Mesenchymal stem cell (in vitro differentiated cells and primary cell): Measurements from ENCODE around the gene EFHD2.

Experiments
- DNase-seq: peaks from one replicate; pipeline ENCODE4 v3.0.0-alpha.2; 2013
- H2AFZ ChIP-seq: one replicate; pipeline ENCODE4 v1.6.1; 2013; ENCODE audit warnings: low read depth, mild to moderate bottlenecking, control low read depth, inconsistent platforms, low read length, moderate library complexity
- H2AK5ac ChIP-seq: 2 replicates; pipeline ENCODE4 v1.6.1; 2013; ENCODE audit warnings: low read length, moderate library complexity, mild to moderate bottlenecking, inconsistent platforms; ENCODE audit not compliant: severe bottlenecking
- H2BK120ac ChIP-seq: one replicate; pipeline ENCODE4 v1.6.1; 2013; ENCODE audit warnings: low read depth, mild to moderate bottlenecking, inconsistent platforms, low read length, moderate library complexity
- H2BK12ac ChIP-seq, 2 experiments: one replicate each; pipeline ENCODE4 v1.6.1; 2013; ENCODE audit warnings: inconsistent platforms in 2 of 2, low read length in 2 of 2, mild to moderate bottlenecking in 2 of 2, moderate library complexity in 2 of 2, control low read depth in 1 of 2
- H2BK15ac ChIP-seq: one replicate; pipeline ENCODE4 v1.6.1; 2013; ENCODE audit warnings: mild to moderate bottlenecking, low read depth, inconsistent platforms; ENCODE audit not compliant: poor library complexity, severe bottlenecking
- H2BK5ac ChIP-seq: 2 replicates; pipeline ENCODE4 v1.6.1; 2013; ENCODE audit warnings: low read depth, mild to moderate bottlenecking, low read length, control low read depth, inconsistent platforms; ENCODE audit not compliant: poor library complexity, severe bottlenecking
- H3K14ac ChIP-seq, 2 experiments: one replicate each; pipeline ENCODE4 v1.6.1; 2013; ENCODE audit warnings: inconsistent platforms in 2 of 2, low read length in 2 of 2, control low read depth in 1 of 2, mild to moderate bottlenecking in 1 of 2, moderate library complexity in 1 of 2
- H3K18ac ChIP-seq, 2 experiments: one replicate each; pipeline ENCODE4 v1.6.1; 2013; ENCODE audit warnings: inconsistent platforms in 2 of 2, low read length in 2 of 2, control low read depth in 1 of 2, low read depth in 1 of 2, mild to moderate bottlenecking in 1 of 2
- H3K23ac ChIP-seq, 2 experiments: one replicate each; pipeline ENCODE4 v1.6.1; 2013; ENCODE audit warnings: inconsistent platforms in 2 of 2, low read length in 2 of 2, mild to moderate bottlenecking in 2 of 2, moderate library complexity in 2 of 2, control low read depth in 1 of 2
- H3K27ac ChIP-seq: 2 replicates; pipeline ENCODE4 v1.5.1; 2013; ENCODE audit warnings: mild to moderate bottlenecking, moderate library complexity, low read length, control low read depth, inconsistent platforms; ENCODE audit not compliant: poor library complexity, severe bottlenecking
- H3K27me3 ChIP-seq, 2 experiments: 2 replicates each; pipeline versions ENCODE4 v1.6.1 to v1.7.0; 2013; ENCODE audit warnings: low read length in 2 of 2, mild to moderate bottlenecking in 2 of 2, moderate library complexity in 2 of 2, control low read depth in 1 of 2, inconsistent platforms in 1 of 2; ENCODE audit not compliant: control insufficient read depth in 1 of 2, insufficient read depth in 1 of 2
- H3K36me3 ChIP-seq, 2 experiments: 2 replicates each; pipeline versions ENCODE4 v1.6.1 to v1.7.0; 2013; ENCODE audit warnings: low read length in 2 of 2, control low read depth in 1 of 2, inconsistent platforms in 1 of 2, low read depth in 1 of 2, mild to moderate bottlenecking in 1 of 2; ENCODE audit not compliant: insufficient read depth in 2 of 2, control insufficient read depth in 1 of 2
- H3K4ac ChIP-seq, 2 experiments: one replicate each; pipeline ENCODE4 v1.6.1; 2013; ENCODE audit warnings: inconsistent platforms in 2 of 2, low read length in 2 of 2, mild to moderate bottlenecking in 2 of 2, moderate library complexity in 2 of 2, control low read depth in 1 of 2, low read depth in 1 of 2
- H3K4me1 ChIP-seq: 2 replicates; pipeline ENCODE4 v1.6.1; 2013; ENCODE audit warnings: low read depth, low read length, control low read depth; ENCODE audit not compliant: control insufficient read depth, insufficient read depth
- H3K4me2 ChIP-seq: 2 replicates; pipeline ENCODE4 v1.6.1; 2013; ENCODE audit warnings: low read length, mild to moderate bottlenecking, inconsistent platforms; ENCODE audit not compliant: poor library complexity, severe bottlenecking
- H3K4me3 ChIP-seq, 2 experiments: 2 replicates each; pipeline versions ENCODE4 v1.5.1 to v1.7.0; 2013; ENCODE audit warnings: low read length in 2 of 2, mild to moderate bottlenecking in 2 of 2, control low read depth in 1 of 2, low read depth in 1 of 2; ENCODE audit not compliant: insufficient read depth in 1 of 2
- H3K79me1 ChIP-seq: replicated peaks from 2 replicates; pipeline ENCODE4 v1.6.1; 2013; ENCODE audit warnings: mild to moderate bottlenecking, control low read depth, low read length, inconsistent platforms; ENCODE audit not compliant: poor library complexity, severe bottlenecking
- H3K9ac ChIP-seq: 2 replicates; pipeline ENCODE4 v1.7.0; 2013; ENCODE audit warnings: mild to moderate bottlenecking, low read length, moderate library complexity
- H3K9me3 ChIP-seq: 2 replicates; pipeline ENCODE4 v1.7.0; 2013; ENCODE audit warnings: mild to moderate bottlenecking, low read length; ENCODE audit not compliant: control insufficient read depth
- H4K8ac ChIP-seq: one replicate; pipeline ENCODE4 v1.6.1; 2013; ENCODE audit warnings: inconsistent platforms, mild to moderate bottlenecking, low read length, moderate library complexity
- H4K91ac ChIP-seq: one replicate; pipeline ENCODE4 v1.6.1; 2013; ENCODE audit warnings: mild to moderate bottlenecking, low read length, inconsistent platforms
- WGBS: methylation state at CpG from one replicate; pipeline ENCODE4 v1.1.7; 2013; ENCODE audit warnings: mixed read lengths; 5-methylcytosine and 5-hydroxymethylcytosine counted together

Gene EFHD2

DNA sequence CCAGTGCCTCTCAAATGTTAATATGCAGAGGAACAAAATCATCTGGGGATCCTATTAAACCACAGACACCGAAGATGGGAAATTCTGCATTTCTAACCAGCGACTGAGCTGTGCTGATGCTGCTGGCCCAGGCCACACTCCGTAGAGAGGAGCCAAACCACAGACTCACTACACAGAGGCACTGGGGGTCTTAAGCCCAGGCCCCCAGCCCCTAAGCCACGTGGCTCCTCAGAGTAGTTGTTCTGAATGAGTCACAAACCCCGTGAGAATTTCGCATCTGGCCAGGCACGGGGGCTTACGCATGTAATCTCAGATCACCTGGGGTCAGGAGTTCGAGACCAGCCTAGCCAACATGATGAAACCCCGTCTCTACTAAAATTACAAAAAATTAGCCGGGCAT is 44.0 kb downstream of the EFHD2 start:
- Histone ChIP-seq H3K4me1 (peaks cover 5% of the 10 kb centered on the region), H3K4me2 (no peak overlapping the region), H3K36me3 (no peaks in the 10 kb centered on the region), H3K79me1 (no peaks in the 10 kb centered on the region), H2AFZ (no peak overlapping the region), H3K27ac (no peak overlapping the region), H2BK15ac (no peak overlapping the region), H3K14ac (no peak overlapping the region), H2AK5ac (no peak overlapping the region), H2BK120ac (no peak overlapping the region), H4K91ac (no peak overlapping the region), H3K23ac (no peak overlapping the region), H3K4me3 (no peak overlapping the region), H3K4ac (no peak overlapping the region), H2BK5ac (no peak overlapping the region), H3K27me3 (peaks cover 0 to 3% of the 10 kb centered on the region in 2 experiments), H3K9me3 (no peaks in the 10 kb centered on the region), H3K18ac (peak overlapping the region in 1 of 2 experiments; percentile 11), H2BK12ac (no peak overlapping the region), H3K9ac (no peak overlapping the region), H4K8ac (no peak overlapping the region)
- WGBS: 78% methylated on average over 11 of the region's 11 CpGs
- DNase-seq: no peak

DNA sequence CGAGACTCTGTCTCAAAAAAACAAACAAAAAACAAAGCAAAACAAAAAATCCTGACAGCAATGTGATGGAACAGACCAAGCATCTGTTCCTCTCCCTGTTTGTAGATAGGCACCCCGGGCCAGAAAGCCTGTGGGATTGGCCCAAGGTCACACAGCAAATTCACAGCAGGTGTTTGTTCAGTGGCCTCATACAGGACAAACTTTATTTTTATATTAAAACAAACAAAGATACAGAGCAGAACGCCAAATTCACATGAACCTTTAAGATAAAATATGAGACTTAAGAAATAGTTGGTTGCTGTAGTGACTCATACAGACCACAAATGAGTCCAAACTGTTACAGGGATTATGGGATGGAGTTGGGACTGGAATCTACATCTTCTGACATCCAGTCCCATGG is 44.6 kb downstream of the EFHD2 start:
- Histone ChIP-seq H2BK120ac (no peak overlapping the region), H3K23ac (no peak overlapping the region), H2BK15ac (no peak overlapping the region), H3K14ac (no peak overlapping the region), H3K9ac (no peak overlapping the region), H3K27me3 (peaks cover 0 to 3% of the 10 kb centered on the region in 2 experiments), H3K9me3 (no peaks in the 10 kb centered on the region), H2AFZ (no peak overlapping the region), H3K4me2 (no peak overlapping the region), H2BK5ac (no peak overlapping the region), H3K4me3 (no peak overlapping the region), H4K91ac (no peak overlapping the region), H3K4me1 (peaks cover 5% of the 10 kb centered on the region), H2BK12ac (no peak overlapping the region), H3K4ac (no peak overlapping the region), H3K27ac (no peak overlapping the region), H3K36me3 (no peaks in the 10 kb centered on the region), H2AK5ac (no peak overlapping the region), H4K8ac (no peak overlapping the region), H3K18ac (no peak overlapping the region), H3K79me1 (no peaks in the 10 kb centered on the region)
- DNase-seq: peak; percentile 55
- WGBS: 69% methylated on average over 2 of the region's 3 CpGs

- Histone ChIP-seq H3K79me1 (no peaks in the 10 kb centered on the region), H2BK12ac (no peak overlapping the region), H3K4me2 (no peak overlapping the region), H2AFZ (no peak overlapping the region), H2AK5ac (no peak overlapping the region), H2BK15ac (no peak overlapping the region), H3K27ac (no peak overlapping the region), H3K4me3 (no peak overlapping the region), H3K36me3 (no peaks in the 10 kb centered on the region), H3K23ac (no peak overlapping the region), H3K18ac (no peak overlapping the region), H3K9ac (no peak overlapping the region), H3K27me3 (peaks cover 0 to 3% of the 10 kb centered on the region in 2 experiments), H3K9me3 (no peaks in the 10 kb centered on the region), H2BK120ac (no peak overlapping the region), H4K91ac (no peak overlapping the region), H3K14ac (no peak overlapping the region), H3K4me1 (peaks cover 5% of the 10 kb centered on the region), H3K4ac (no peak overlapping the region), H2BK5ac (no peak overlapping the region), H4K8ac (no peak overlapping the region)
- WGBS: 94% methylated on average over 6 of the region's 6 CpGs
- DNase-seq: peak; percentile 43
Observed at GRCh38 chr1:15455522-15455921, 45.8 kb downstream of the EFHD2 start.

DNA sequence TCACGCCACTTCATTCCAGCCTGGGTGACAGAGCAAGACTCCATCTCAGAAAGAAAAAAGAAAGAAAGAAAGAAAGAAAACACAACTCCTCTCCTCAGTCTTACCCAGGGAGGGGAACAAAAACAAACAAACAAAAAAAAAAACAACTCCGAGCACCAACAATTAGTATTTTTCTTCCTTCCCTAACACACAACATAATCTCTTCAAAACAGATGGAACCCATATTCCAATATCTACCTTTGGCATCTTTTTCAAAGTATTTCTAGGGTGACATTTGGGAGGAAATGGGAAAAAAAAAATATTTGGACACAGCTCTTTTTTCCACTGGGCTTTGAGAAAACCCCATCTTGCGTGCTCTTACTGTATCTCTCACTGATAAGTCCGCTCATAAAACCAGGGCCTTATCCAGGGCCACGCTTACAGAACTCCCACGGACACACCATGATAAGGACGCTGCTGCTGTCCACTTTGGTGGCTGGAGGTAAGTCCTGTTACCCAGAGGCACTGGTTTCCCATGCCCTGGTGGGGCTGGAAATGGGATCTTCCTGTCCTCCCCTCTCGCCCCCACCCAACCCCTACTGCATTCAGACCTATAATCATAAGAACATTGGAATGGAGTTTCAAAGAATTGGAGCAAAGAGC is 46.7 kb downstream of the EFHD2 start, which contains the start of gene CELA2A:
Gene CELA2A (plus strand): TSS at position 420 of the 642 bp plus-strand sequence. CDS start 22 bp downstream, at position 442.
- Histone ChIP-seq H2BK12ac (no peak within 1 kb of the TSS), H3K14ac (no peak within 1 kb of the TSS), H3K4me1 (peaks cover 5% of the 10 kb centered on the region), H3K36me3 (no peaks in the 10 kb centered on the region), H2BK5ac (no peak within 1 kb of the TSS), H3K27me3 (peaks cover 0 to 3% of the 10 kb centered on the region in 2 experiments), H4K91ac (no peak within 1 kb of the TSS), H4K8ac (no peak within 1 kb of the TSS), H2BK120ac (no peak within 1 kb of the TSS), H2AFZ (no peak within 1 kb of the TSS), H3K27ac (no peak within 1 kb of the TSS), H3K18ac (no peak within 1 kb of the TSS), H3K9ac (no peak within 1 kb of the TSS), H2AK5ac (no peak within 1 kb of the TSS), H3K4me2 (no peak within 1 kb of the TSS), H3K9me3 (no peaks in the 10 kb centered on the region), H2BK15ac (no peak within 1 kb of the TSS), H3K79me1 (no peaks in the 10 kb centered on the region), H3K23ac (no peak within 1 kb of the TSS), H3K4ac (no peak within 1 kb of the TSS), H3K4me3 (no peak within 1 kb of the TSS)
- DNase-seq: no peak
- 91% methylated on average over 7 of the region's 8 CpGs for WGBS
